OCI-LY7 (cell line): ENCODE measurements around the gene XPA. TPM values are rescaled to one million over a fixed set of nuclear protein-coding genes. Genes with fewer than 3 reads are reported as not detected.

Experiments
- BruUV-seq: library from RNA; stranded (reverse); fragments of 400-500 nt; replicated peaks from 2 replicates; lab custom pipeline; 2021; lab: Mats Ljungman, UMichigan
- CTCF ChIA-PET: fragments of 300-600 bp; sonication (Branson Sonifier 250); formaldehyde crosslinking; loops from one replicate; lab custom pipeline; 2022; ENCODE audit warnings: antibody characterized with exemption; ENCODE audit not compliant: unreplicated experiment; lab: Charles Lee
- POLR2A ChIA-PET: fragments of 300-600 bp; sonication (Branson Sonifier 250); formaldehyde crosslinking; loops from one replicate; lab custom pipeline; 2022; ENCODE audit warnings: antibody characterized with exemption; lab: Charles Lee
- DNase-seq: peaks from one replicate; pipeline ENCODE4 v3.0.0-alpha.2; 2015; ENCODE audit warnings: low spot score
- H2AFZ ChIP-seq: fragments of 200-600 bp; sonication (generic), shearing (Covaris generic); 2 replicates; pipeline ENCODE4 v1.6.1; 2014; ENCODE audit warnings: mild to moderate bottlenecking, antibody characterized with exemption, low read length, moderate library complexity
- H3K27ac ChIP-seq: fragments of 200-600 bp; sonication (generic); 2 replicates; pipeline ENCODE4 v1.5.1; 2014; ENCODE audit warnings: mixed run types, low read depth, mild to moderate bottlenecking, moderate library complexity, low read length, inconsistent platforms; ENCODE audit not compliant: poor library complexity, severe bottlenecking
- H3K36me3 ChIP-seq: fragments of 200-600 bp; sonication (generic); 2 replicates; pipeline ENCODE4 v1.6.1; 2014; ENCODE audit warnings: mild to moderate bottlenecking, antibody characterized with exemption, low read length, moderate library complexity, mixed read lengths; ENCODE audit not compliant: insufficient read depth
- H3K4me1 ChIP-seq: fragments of 200-600 bp; sonication (generic); 2 replicates; pipeline ENCODE4 v1.5.1; 2014; ENCODE audit warnings: mild to moderate bottlenecking, low read length; ENCODE audit not compliant: insufficient read depth, poor library complexity, severe bottlenecking
- H3K4me2 ChIP-seq: fragments of 200-600 bp; sonication (generic); 2 replicates; pipeline ENCODE4 v1.6.1; 2014; ENCODE audit warnings: mild to moderate bottlenecking, low read length
- H3K4me3 ChIP-seq: fragments of 200-600 bp; sonication (generic); 2 replicates; pipeline ENCODE4 v1.5.1; 2014; ENCODE audit warnings: mild to moderate bottlenecking, low read depth, low read length; ENCODE audit not compliant: poor library complexity, severe bottlenecking
- H3K79me2 ChIP-seq: fragments of 200-600 bp; sonication (generic); 2 replicates; pipeline ENCODE4 v1.6.1; 2016; ENCODE audit warnings: low read depth, mild to moderate bottlenecking, low read length, moderate library complexity, mixed read lengths; ENCODE audit not compliant: insufficient read depth
- H3K9me2 ChIP-seq: fragments of 200-600 bp; sonication (generic); 2 replicates; pipeline ENCODE4 v1.6.1; 2016; ENCODE audit warnings: mild to moderate bottlenecking, low read length, mixed read lengths; ENCODE audit not compliant: insufficient read depth
- H3K9me3 ChIP-seq: fragments of 200-600 bp; sonication (generic); 2 replicates; pipeline ENCODE4 v1.6.1; 2014; ENCODE audit warnings: mild to moderate bottlenecking, mixed run types, low read length, mixed read lengths
- H4K20me1 ChIP-seq: fragments of 200-600 bp; sonication (generic); 2 replicates; pipeline ENCODE4 v1.6.1; 2014; ENCODE audit warnings: mild to moderate bottlenecking, antibody characterized with exemption, low read length, moderate library complexity, mixed read lengths; ENCODE audit not compliant: insufficient read depth
- CTCF ChIP-seq: fragments of 200-600 bp; sonication (generic); conservative IDR thresholded peaks from 2 replicates; pipeline ENCODE4 v1.5.1; 2014; ENCODE audit warnings: mild to moderate bottlenecking, antibody characterized with exemption, low read length, moderate library complexity, mixed read lengths
- EZH2phosphoT487 ChIP-seq: fragments of 200-600 bp; sonication (generic); IDR thresholded peaks from 2 replicates; pipeline ENCODE4 v1.6.1; 2018; ENCODE audit warnings: low read depth, borderline replicate concordance, mild to moderate bottlenecking, mixed run types, antibody characterized with exemption, low read length, moderate library complexity, mixed read lengths
- intact Hi-C: fragments of 100-400 bp; cut with micrococcal nuclease; formaldehyde crosslinking; loops from one replicate; pipeline ENCODE4 v1.10.0; 2022; ENCODE audit not compliant: unreplicated experiment
- total RNA-seq, 2 experiments: library from RNA; depleted of rRNA in 1 of 2; stranded (reverse); fragments of >200 nt in 1 of 2; shearing (Covaris generic) in 1 of 2; gene quantifications; 2 replicates each; pipeline ENCODE4 v1.2.3, GENCODE V29; 2014 to 2022

Gene XPA
- total RNA-seq, 2 experiments from 2014 or later = 15.7 to 15.8 TPM

- peak; percentile 28 for DNase-seq
- intact Hi-C loops = loop anchor here (1.0 to 10.0 kb wide), 5 partner anchors 63 to 1757 kb away; partner anchors contain the start of genes ERCC6L2, TBC1D2, XPA and ZNF367
- H3K9me3 ChIP-seq = no peaks in the 10 kb centered on the region
- peaks cover 92% of the 10 kb centered on the region for H3K79me2 ChIP-seq
- peaks cover 39% of the 10 kb centered on the region for H3K36me3 ChIP-seq
- H2AFZ ChIP-seq = peak overlapping the region; percentile 60
- TF ChIP-seq EZH2phosphoT487 (no peak), CTCF (no peak)
- peak overlapping the region; percentile 67 for H3K4me2 ChIP-seq
- peak overlapping the region; percentile 97 for H3K4me3 ChIP-seq
- peaks cover 47% of the 10 kb centered on the region for H3K4me1 ChIP-seq
- BruUV-seq = no TSS peak
- CTCF ChIA-PET = interaction anchor here (0.6 to 1.3 kb wide), 3 partner anchors 12 to 216 kb away, joined by 3 to 4 read pairs (median 3); partner anchors contain the start of gene XPA
- H3K9me2 ChIP-seq = no peaks in the 10 kb centered on the region
- peak overlapping the region; percentile 89 for H3K27ac ChIP-seq
- POLR2A ChIA-PET = interaction anchor here (0.9 to 2.8 kb wide), 8 partner anchors 12 to 760 kb away, joined by 3 to 22 read pairs (median 5); partner anchors contain the start of gene XPA
- H4K20me1 ChIP-seq = peaks cover 33% of the 10 kb centered on the region
Observed at GRCh38 chr9:97633859-97634490, 63.2 kb downstream of the XPA start.

GRCh38 chr9:97632985-97633858, 63.9 kb downstream of the XPA start, which contains the start of the genes NCBP1 and TSTD2:
TSS of gene NCBP1 (plus strand) at chr9:97633821. CDS start at chr9:97633882, 61 bp downstream.
TSS of gene TSTD2 (minus strand) at chr9:97633368. CDS start at chr9:97627562, 5,806 bp downstream.
- Histone ChIP-seq H3K9me2 (no peaks in the 10 kb centered on the region), H3K79me2 (peaks cover 90% of the 10 kb centered on the region), H3K4me1 (peaks cover 41% of the 10 kb centered on the region), H3K27ac (peak within 1 kb of the TSS; percentile 89), H3K4me2 (peak within 1 kb of the TSS; percentile 75), H3K4me3 (peak within 1 kb of the TSS; percentile 97), H2AFZ (peak within 1 kb of the TSS; percentile 82), H3K9me3 (no peaks in the 10 kb centered on the region), H3K36me3 (peaks cover 35% of the 10 kb centered on the region), H4K20me1 (peaks cover 26% of the 10 kb centered on the region)
- intact Hi-C loops = loop anchor here (1.0 to 10.0 kb wide), 5 partner anchors 64 to 1756 kb away; partner anchors contain the start of genes ERCC6L2, TBC1D2, XPA and ZNF367
- TF ChIP-seq EZH2phosphoT487 = no peak
- no peak for TF ChIP-seq CTCF
- ChIA-PET CTCF (interaction anchor here (0.6 to 1.3 kb wide), 6 partner anchors 12 to 795 kb away, joined by 3 to 7 read pairs (median 4); partner anchors contain the start of gene XPA), POLR2A (interaction anchor here (0.5 to 2.8 kb wide), 19 partner anchors 9 to 780 kb away, joined by 3 to 22 read pairs (median 4); partner anchors contain the start of genes XPA and ZNF782)
- peak; percentile 99 for DNase-seq
- BruUV-seq = no TSS peak
